ENCODE data around the gene RAMACL.
"Not testable (repeated sequence)": the region's sequence is repeated elsewhere in the genome, so short reads cannot be mapped to it uniquely, and the experiment has no call there.

The RAMACL gene

DNA sequence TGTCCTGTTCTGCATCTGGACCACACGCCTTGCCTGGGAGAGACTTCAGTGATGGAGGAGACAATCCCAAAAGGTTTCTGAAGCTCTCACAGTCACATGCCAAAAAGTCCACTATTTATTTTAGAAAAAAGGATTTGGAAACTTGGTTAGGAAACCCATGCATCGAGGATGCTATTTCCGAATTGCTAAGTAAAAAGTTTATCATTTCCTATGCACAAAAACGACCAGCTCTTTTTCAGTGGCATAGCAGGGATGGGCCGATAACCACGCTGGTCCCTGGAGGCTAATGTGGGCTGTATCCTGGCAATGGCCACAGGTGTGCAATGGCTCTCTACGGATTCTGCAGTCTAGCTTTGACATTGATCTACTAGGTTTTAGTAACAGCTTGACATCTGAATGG lies 33.9 kb downstream of the RAMACL start:
- DNase-seq, result no peak

DNA sequence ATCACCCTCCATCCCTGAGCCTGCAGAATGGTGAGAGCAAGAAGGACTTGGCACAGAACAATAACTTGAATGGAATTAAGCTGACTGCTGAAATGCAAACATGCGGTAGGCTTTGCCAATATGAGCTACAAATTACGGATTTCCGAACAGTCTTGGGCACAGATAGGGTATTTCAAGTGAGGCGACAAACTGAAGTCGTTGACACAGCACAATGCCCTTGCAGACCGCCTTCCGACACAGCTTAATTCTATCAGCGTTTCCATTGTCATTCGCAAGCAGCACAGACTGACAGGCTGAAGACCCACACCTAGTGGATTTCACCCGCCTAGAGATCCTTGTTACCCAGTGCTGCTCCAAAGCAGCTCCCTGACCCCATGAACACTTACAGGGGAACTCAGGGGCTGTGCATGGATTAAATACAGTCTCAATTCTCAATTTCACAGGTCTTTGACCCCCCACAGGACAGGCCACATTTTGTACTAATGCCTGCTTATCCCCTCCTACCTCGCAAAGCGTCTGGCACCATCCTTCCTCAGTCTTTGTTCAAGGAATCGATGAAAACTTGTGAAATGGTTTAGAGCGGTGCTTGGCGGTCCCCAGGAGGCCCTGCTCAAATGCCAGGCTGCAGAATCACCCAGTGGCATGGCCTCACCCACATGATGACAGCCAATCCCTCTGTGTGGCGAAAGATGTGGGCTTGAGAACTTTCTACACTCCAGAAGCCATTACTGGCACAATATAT lies 34.6 kb downstream of the RAMACL start:
- no peak for DNase-seq

DNA sequence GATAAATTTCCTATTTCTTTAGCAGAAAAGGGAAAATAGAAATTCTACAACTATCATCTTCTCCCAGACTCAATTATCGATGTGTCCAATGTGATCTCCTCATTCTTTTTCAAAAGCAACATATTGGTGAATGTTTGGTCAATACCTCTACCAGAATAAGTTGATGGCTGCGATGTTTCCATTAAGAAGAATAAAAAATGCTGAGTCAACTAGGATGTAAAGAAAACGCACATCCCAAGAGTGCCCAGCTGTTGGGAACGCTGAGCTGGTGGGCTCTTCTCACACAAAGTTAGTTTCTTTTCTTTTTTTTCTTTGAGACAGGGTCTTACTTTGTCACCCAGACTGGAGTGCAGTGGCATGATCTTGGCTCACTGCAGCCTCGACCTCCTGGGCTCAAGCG lies 39.8 kb downstream of the RAMACL start:
- DNase-seq, result no peak

DNA sequence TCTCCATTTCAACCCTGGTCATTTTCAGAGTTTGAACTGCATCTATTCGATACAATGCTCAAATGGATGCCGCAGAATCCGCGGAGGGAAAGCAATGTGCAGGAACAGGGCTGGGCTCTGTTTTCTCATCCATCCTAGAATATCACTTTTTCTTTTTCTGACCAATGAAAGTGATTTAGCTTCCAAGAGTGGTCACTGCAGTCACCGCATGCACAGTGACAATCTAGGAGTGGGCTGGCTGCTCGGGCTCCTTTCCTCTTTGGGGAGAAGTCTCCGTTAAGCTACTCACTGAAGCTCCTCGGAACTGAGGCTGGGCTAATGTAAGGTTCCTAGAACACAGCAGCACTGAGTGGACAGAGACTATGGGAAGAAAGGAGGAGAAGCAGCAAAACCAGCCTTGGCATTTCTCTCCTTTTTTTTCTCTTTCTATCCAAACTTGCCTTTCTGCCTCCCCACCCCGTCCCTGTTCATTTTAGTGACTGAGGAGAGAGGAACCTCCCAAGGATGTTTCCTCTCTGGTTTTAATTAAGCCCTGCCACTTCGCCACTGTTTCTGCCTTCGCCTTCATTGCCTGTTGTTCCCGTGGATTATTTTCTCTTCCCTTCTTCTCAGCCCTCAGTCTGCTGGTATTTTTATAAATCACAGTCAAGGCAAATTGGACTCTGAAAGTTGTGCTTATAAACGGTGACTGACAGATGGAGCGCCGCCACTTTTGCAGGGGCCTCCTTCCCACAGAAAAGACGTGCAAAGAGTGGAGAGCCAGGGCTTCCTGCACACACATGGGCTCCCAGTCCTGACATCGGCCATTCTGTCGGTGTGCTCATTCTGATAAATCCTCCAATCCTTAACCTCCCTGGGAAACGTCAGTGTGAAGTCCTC lies 41.1 kb downstream of the RAMACL start:
- no peak for DNase-seq

DNA sequence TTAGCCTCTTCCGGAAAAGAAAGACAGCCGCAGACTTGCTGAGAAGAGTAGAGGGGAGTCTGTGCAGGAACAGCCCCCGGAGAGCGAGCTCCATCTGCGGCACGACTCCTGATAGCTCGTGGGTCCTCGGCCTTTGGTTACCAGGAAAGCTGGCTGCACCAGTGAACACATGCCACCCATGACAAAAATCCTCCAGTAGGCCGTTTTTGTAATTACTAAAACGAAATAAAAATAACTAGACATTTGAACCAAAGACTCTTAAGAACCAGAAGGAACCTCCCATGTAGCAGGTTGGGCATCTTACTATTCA lies 42.2 kb downstream of the RAMACL start:
- no peak for DNase-seq

DNA sequence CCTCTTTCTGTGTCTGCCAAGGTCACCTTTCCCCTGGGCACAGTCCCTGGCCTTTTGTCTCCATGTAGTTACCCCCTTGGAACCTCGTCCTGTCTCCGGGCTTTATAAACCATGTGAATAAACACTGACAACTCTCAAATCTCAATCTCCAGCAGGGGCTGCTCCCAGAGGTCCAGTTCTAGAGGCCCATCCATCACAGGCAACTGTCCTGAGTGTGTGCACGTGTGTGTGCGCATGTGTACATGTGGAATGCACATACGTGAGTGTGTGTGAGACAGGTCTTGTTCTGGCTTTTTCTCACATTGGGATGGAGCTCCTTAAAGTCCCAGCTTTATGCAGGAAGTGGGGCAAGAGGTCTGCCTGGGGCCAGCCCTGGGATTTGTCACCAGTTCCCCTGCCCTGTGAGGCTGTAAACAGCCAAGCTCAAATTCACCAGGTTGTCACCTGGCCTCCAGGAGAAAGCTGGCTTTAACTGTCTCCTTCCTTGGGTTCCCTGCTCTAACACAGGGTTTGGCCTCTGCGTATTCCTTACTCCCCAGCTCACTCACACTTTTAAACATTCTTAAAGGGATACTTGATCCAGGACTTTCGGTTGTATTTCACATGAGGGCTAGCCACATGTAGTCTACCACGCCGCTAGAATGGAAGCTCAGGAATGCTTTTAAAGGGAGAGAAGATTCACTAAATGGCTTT lies 42.7 kb downstream of the RAMACL start:
- no peak for DNase-seq

DNA sequence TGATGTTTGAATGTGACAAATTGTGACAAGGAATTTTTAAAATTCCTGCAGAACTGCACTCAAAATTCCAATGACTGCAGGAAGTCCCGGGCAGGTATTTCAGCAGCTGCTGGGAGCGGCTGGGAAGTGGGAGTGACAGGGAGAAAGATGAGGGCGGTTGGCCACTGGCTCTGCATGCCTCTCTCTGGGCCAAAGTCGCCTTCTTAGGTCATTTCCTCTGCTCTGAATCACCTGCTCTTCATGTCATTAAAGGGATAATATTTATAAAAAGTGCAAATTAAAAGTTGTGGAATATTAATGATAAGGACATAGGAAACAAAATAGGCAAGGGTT lies 43.9 kb downstream of the RAMACL start:
- DNase-seq, result no peak

DNA sequence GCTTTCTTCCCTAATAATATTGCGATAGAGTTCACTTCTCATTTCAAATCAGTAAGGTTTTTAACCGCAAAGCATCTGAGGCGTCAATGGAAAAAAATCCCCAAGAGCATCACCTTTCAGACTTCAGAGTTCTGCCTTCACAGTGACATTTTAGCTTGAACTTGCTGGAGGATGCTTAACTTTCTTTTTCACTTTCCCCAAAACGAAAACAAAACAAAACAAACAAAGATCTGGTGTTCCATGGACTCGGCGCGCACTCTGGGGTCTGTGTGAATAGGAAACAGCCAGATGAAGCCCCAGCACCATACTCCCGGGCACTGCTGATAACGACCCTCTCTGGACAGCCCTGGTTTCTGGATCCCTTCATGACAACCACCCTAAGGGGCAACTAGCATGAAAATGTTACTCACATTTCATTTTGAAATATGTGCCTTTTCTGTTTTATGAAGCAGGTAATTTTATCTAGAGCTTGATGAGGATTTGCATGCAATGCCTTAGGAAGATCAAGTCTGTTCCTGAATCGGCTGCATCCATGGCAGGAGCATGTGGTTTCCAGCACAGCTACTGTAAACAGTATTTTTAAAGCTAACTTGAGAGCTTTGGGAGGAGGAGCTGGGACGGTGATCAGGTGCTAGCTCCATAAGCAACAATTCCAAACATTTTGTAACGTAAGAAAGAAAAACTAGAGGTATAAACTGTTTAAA lies 44.5 kb downstream of the RAMACL start:
- no peak for DNase-seq

DNA sequence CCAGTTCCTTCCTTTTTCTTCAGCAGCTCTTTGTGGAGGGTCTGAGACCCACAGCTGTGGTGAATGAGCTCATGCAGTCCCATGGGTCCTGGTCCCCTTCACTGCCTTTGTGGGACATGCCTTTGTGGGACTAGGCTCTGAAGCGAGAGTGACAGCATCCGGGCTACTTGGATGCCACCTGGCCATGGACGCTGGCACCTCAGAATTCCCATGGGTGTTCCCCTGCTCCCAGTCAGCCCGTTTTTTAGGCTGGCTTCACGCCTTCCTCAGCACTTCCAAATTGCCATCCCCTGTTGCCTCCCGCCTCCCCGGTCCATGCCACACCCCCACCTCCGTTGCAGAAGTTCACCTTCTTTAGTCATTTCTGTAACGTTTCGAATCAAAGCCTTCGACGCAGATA lies 45.1 kb downstream of the RAMACL start:
- DNase-seq, result no peak

DNA sequence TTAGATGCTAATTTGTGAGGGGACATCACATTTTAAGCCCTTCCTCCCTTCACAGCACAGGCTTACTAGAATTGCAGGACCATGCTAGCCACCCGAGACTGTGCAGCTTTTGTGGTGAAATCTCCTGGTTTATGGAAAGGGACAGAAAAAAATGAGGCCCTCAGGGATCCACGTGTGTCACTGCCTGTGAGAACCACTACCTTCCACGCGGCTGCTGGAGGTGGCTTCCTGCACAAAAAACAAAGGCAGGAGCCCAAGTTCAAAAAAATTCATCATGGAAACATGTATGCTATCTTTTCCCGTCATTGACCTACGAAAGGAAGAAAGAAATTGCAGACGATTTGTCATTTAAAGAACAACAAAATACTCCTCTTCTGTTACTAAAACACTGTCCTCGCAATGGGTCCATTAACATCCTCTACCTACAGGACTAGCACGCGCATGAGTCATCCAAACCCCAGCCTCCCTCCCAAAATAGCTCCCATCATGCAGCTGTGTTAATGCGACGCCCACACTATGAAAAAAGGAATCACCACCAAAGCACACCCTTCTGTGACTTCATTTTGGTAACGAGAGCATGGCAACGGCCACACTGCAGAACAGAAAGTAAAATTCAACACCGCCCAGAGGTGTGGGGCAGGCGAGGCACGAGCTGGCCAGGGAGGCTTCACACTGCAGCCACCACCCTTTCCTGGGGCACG lies 45.7 kb downstream of the RAMACL start:
- DNase-seq, result no peak

DNA sequence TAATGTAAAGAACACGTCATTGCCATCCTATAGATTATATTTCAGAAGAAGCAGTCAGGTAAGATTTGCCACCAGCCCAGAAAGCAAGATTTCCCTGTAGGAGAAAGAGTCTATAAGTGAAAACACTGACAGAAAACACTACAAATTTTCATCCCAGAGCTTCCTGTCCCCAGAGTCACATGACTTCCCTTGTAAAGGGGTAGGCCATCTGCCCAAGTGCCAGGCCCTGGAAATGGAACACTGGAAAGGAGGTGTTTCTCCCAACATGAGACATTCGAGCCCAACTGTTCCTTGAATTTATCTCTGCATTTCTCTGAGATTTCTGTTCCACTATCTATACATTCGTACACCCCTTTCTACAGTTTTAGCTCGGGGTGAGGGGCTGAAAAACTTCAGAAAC lies 46.9 kb downstream of the RAMACL start:
- no peak for DNase-seq

DNA sequence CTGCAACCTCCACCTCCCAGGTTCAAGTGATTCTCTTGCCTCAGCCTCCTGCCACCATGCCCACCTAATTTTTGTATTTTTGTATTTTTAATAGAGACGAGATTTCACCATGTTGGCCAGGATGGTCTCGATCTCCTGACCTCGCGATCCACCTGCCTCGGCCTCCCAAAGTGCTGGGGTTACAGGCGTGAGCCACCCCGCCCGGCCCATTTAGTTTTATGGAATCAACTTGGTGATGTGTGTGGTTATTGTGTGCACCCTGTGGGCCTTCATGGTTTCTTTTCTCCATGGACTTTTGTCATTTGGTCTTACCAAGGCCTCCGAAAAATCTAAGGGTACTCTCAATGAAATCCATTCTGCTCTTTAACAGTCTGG lies 47.5 kb downstream of the RAMACL start:
- DNase-seq, result not testable (repeated sequence)

DNA sequence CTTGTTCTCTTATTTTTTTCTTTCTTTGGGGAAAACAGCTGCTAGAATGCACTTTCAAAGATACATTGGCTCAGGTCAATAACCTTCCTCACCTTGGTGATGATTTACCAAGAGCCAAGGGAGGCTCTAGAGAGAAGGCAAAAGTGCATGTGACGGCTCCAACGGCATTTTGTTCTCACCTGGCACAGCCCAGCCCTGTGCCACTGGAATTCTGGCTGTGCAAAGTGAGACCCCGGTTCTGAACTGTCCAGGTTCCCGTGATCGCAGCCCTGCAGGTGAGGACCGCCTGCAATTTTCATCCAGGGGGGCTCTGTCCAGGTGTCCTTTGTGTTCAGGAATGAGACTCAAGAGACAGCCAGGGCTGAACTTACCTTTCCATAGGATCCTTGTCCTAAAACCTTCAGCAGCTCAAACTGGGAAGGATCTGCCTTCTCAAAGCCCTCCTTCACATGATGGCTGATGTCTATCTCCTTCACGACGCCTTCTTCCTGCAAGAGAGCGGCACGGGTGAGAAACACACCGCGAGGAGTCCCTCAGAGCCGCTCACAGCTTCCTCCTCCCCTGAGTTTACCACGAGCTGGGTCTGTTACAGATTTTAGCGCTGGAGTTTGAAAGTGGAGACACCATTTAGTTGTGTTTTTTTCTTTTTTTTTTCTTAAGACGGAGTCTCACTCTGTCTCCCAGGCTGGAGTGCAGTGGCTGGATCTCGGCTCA lies 48.0 kb downstream of the RAMACL start:
- no peak for DNase-seq

DNA sequence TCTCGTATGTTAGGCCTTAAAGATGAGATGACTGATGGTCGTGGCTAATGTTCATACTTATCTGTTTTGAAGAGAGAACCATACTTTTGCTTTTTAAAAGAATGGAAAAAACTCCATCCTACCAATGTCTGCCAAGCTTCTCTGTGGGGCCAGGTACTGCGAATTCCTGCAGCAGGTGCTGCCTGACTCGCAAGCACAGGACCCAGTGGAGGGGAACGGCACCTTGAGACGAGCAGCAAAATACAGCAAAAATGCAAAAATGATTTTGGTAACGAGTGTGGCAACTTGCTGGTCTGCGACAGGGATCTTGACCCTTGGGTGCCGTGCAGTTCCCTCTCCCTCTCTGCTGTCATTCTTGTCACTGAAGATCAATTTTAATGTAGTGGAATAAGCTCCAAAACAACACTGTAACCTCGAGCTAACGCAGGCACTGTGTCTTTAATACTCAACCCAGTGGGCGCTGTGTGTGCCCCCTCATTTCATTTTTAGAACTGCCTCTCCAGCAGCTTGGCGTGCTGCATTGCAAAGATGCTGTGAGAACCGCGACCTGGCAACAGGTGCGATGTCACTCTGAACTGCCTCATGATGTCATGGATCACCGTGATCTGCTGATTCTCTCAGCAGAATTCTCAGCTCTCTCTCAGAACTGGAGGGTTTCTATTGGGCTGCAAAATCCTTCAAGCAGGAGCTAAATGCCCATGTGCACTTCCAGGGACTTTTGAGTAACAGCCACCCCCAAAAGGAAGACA lies 51.6 kb downstream of the RAMACL start:
- no peak for DNase-seq

DNA sequence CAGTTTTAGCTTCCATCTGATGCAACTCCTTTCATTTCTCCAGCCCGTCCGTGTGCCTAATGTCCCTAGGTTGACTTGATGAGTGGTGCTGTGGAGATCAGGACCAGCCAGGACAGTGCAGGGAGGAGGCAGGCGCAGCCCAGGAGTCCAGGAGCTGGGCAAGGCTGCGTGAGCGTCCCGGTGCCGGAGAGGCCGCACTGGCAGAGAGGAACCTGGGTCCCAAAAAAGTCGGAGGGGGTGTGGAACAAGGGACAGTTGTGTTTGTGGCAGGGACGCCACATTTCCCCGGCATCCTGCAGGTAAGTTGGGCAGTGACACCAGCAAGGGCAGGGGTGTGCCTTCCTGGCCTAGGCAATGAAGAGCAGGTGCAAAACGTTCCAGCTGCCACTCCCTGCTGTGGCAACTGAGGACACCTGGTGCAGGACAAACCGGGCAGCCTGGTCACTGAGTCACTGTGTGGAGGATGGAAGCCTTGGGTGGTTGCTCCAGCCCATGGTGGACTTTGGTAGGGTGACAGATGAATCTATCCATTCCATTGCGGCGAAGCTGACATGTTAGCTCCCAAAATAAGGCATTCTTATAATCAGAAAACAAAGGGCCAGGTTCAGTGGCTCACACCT lies 53.2 kb downstream of the RAMACL start:
- DNase-seq, result no peak

Data from effector CD8-positive, alpha-beta T cell (primary cell).